Gastroesophageal sphincter (tissue), 4 donors: ENCODE results near the gene CNN3. TPM values are rescaled to one million over a fixed set of nuclear protein-coding genes. Genes with fewer than 3 reads are reported as not detected.
A peak's percentile ranks its signal among the peaks of the same experiment; 100 is the strongest.

Experiments used
- ATAC-seq: fragments of 150-250 bp; one replicate; pipeline ENCODE4 v1.9.1; 2016; ENCODE audit warnings: mild to moderate bottlenecking, moderate library complexity
- H3K27ac ChIP-seq, 4 donors: fragments of 200-600 bp; sonication (generic) in 3 of 4; 1 replicate in 3 of 4; 2 replicates in 1 of 4; pipeline ENCODE4 v1.5.1; 2016 to 2019
- H3K27me3 ChIP-seq: fragments of 200-600 bp; sonication (generic); one replicate; pipeline ENCODE4 v1.5.1; 2019
- H3K36me3 ChIP-seq, 2 donors: fragments of 200-600 bp; sonication (generic); one replicate each; pipeline ENCODE4 v1.5.1; 2019; ENCODE audit warnings: control low read depth in 1 of 2
- H3K4me1 ChIP-seq, 3 donors: fragments of 200-600 bp; sonication (generic); 1 replicate in 2 of 3; 2 replicates in 1 of 3; pipeline ENCODE4 v1.5.1; 2016 to 2019; ENCODE audit warnings: control low read depth in 2 of 3
- H3K4me3 ChIP-seq, 2 donors: fragments of 200-600 bp; sonication (generic); one replicate each; pipeline ENCODE4 v1.5.1; 2019; ENCODE audit warnings: mild to moderate bottlenecking in 1 of 2, moderate library complexity in 1 of 2
- H3K9me3 ChIP-seq, 3 donors: fragments of 200-600 bp; sonication (generic); one replicate each; pipeline ENCODE4 v1.5.1; 2017 to 2019; ENCODE audit warnings: control low read depth in 2 of 3
- CTCF ChIP-seq, 4 experiments: fragments of 200-600 bp in 2 of 4; fragments of 450-650 bp in 2 of 4; sonication (generic) in 1 of 4; IDR thresholded peaks; one replicate each; pipeline ENCODE4 v1.5.1; 2017 to 2019; ENCODE audit warnings: antibody characterized with exemption in 4 of 4, mild to moderate bottlenecking in 2 of 4, moderate library complexity in 2 of 4
- EP300 ChIP-seq: sonication (generic); formaldehyde crosslinking; IDR thresholded peaks from one replicate; pipeline ENCODE4 v1.6.1; 2017; ENCODE audit warnings: antibody characterized with exemption, mild to moderate bottlenecking
- POLR2A ChIP-seq, 2 donors: fragments of 450-650 bp; IDR thresholded peaks; one replicate each; pipeline ENCODE4 v1.6.1; 2017; ENCODE audit warnings: antibody characterized with exemption in 2 of 2, mild to moderate bottlenecking in 2 of 2, moderate library complexity in 1 of 2
- POLR2AphosphoS5 ChIP-seq: sonication (generic); formaldehyde crosslinking; IDR thresholded peaks from one replicate; pipeline ENCODE4 v1.6.1; 2017; ENCODE audit warnings: antibody characterized with exemption
- WGBS, 2 donors: methylation state at CpG; one replicate each; pipeline ENCODE4 v1.1.5; 2018; ENCODE audit warnings: low coverage in 1 of 2; 5-methylcytosine and 5-hydroxymethylcytosine counted together
- total RNA-seq, 4 donors: library from RNA; depleted of rRNA; stranded (reverse); fragments of >200 nt; gene quantifications; one replicate each; pipeline ENCODE4 v1.1.0, GENCODE V29; 2016

CNN3 gene
- total RNA-seq, 4 donors from 2014 or later, result 145 to 292 (median 217) TPM

GRCh38 chr1:94887603-94888171 lies 39.2 kb downstream of the CNN3 start:
- Histone ChIP-seq H3K4me3 (no peak overlapping the region), H3K36me3 (peaks cover 0 to 4% of the 10 kb centered on the region in 2 donors), H3K9me3 (no peaks in the 10 kb centered on the region), H3K4me1 (peaks cover 0 to 27% (median 9%) of the 10 kb centered on the region in 3 donors), H3K27me3 (no peaks in the 10 kb centered on the region), H3K27ac (no peak overlapping the region)
- TF ChIP-seq POLR2AphosphoS5, result no peak
- TF ChIP-seq EP300, result no peak
- TF ChIP-seq CTCF (IDR thresholded peaks at IDR 0.05), result no peak
- TF ChIP-seq POLR2A (IDR thresholded peaks at IDR 0.05), result no peak
- ATAC-seq, result no peak
- WGBS, 2 donors, result 52 to 79% methylated on average over 2 to 3 of the region's 4 CpGs

GRCh38 chr1:94887106-94887505 lies 39.8 kb downstream of the CNN3 start:
- Histone ChIP-seq H3K27me3 (no peaks in the 10 kb centered on the region), H3K4me3 (no peak overlapping the region), H3K9me3 (no peaks in the 10 kb centered on the region), H3K36me3 (no peaks in the 10 kb centered on the region), H3K4me1 (peaks cover 0 to 27% (median 9%) of the 10 kb centered on the region in 3 donors), H3K27ac (no peak overlapping the region)
- no peak for TF ChIP-seq EP300
- TF ChIP-seq POLR2AphosphoS5, result no peak
- no peak for TF ChIP-seq CTCF (IDR thresholded peaks at IDR 0.05)
- TF ChIP-seq POLR2A (IDR thresholded peaks at IDR 0.05), result no peak
- ATAC-seq, result no peak
- WGBS, 2 donors, result 54 to 60% methylated on average over 2 to 3 of the region's 3 CpGs

- Histone ChIP-seq H3K27me3 (no peaks in the 10 kb centered on the region), H3K4me3 (no peak overlapping the region), H3K27ac (no peak overlapping the region), H3K4me1 (peaks cover 0 to 27% (median 9%) of the 10 kb centered on the region in 3 donors), H3K9me3 (no peaks in the 10 kb centered on the region), H3K36me3 (no peaks in the 10 kb centered on the region)
- no peak for TF ChIP-seq POLR2AphosphoS5
- no peak for TF ChIP-seq POLR2A (IDR thresholded peaks at IDR 0.05)
- TF ChIP-seq CTCF (IDR thresholded peaks at IDR 0.05), result no peak
- no peak for TF ChIP-seq EP300
- 77 to 92% methylated on average over 3 to 4 of the region's 5 CpGs for WGBS, 2 donors
- no peak for ATAC-seq
These were observed 40.5 kb downstream of the CNN3 start for GRCh38 chr1:94886361-94886760.

GRCh38 chr1:94884507-94884906 lies 42.4 kb downstream of the CNN3 start:
- Histone ChIP-seq H3K27ac (peak overlapping the region; percentile 80 to 83 (median 80)), H3K27me3 (no peaks in the 10 kb centered on the region), H3K4me1 (peaks cover 0 to 27% (median 9%) of the 10 kb centered on the region in 3 donors), H3K9me3 (no peaks in the 10 kb centered on the region), H3K4me3 (no peak overlapping the region), H3K36me3 (no peaks in the 10 kb centered on the region)
- WGBS, 2 donors, result 17 to 22% methylated on average over 6 of the region's 6 CpGs
- no peak for ATAC-seq
- TF ChIP-seq EP300, result no peak
- TF ChIP-seq CTCF (IDR thresholded peaks at IDR 0.05), result no peak
- no peak for TF ChIP-seq POLR2A (IDR thresholded peaks at IDR 0.05)
- no peak for TF ChIP-seq POLR2AphosphoS5

- WGBS, 2 donors, result 9 to 22% methylated on average over 4 to 6 of the region's 6 CpGs
These were observed 42.8 kb downstream of the CNN3 start for GRCh38 chr1:94884106-94884505.

More at GRCh38 chr1:94884106-94884505, 42.8 kb downstream of the CNN3 start:
- Histone ChIP-seq H3K27ac (peak overlapping the region; percentile 80 to 83 (median 80)), H3K36me3 (no peaks in the 10 kb centered on the region), H3K9me3 (no peaks in the 10 kb centered on the region), H3K4me3 (no peak overlapping the region), H3K27me3 (no peaks in the 10 kb centered on the region), H3K4me1 (peaks cover 0 to 27% (median 9%) of the 10 kb centered on the region in 3 donors)
- peak; percentile 63 for ATAC-seq
- TF ChIP-seq POLR2A (IDR thresholded peaks at IDR 0.05), result no peak
- TF ChIP-seq CTCF (IDR thresholded peaks at IDR 0.05), result peak in 1 of 4 experiments; percentile 9
